ENCODE results near the gene HBZ. TPM values are rescaled to one million over a fixed set of nuclear protein-coding genes. Genes with fewer than 3 reads are reported as not detected.

Gene HBZ
- total RNA-seq, 1 donor from 2014 or later: not detected

DNA sequence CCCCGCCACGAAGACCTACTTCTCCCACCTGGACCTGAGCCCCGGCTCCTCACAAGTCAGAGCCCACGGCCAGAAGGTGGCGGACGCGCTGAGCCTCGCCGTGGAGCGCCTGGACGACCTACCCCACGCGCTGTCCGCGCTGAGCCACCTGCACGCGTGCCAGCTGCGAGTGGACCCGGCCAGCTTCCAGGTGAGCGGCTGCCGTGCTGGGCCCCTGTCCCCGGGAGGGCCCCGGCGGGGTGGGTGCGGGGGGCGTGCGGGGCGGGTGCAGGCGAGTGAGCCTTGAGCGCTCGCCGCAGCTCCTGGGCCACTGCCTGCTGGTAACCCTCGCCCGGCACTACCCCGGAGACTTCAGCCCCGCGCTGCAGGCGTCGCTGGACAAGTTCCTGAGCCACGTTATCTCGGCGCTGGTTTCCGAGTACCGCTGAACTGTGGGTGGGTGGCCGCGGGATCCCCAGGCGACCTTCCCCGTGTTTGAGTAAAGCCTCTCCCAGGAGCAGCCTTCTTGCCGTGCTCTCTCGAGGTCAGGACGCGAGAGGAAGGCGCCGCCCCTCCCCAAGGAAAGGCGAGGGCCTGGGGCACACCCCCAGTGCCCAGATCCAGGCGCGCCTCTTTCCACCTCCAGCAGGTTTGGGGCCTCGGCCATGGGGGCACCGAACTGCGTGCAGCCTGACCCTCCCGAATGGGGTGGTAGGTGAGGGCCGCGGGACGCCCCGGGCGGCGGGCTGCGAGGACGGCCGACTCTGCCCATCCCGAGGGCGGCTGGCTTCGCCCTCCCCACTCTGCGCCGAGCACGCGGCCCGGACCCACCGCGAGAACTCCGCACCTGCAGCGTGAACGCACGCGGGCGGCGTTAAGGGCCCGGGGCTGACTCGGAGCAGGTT lies 28.5 kb downstream of the HBZ start:
- peaks cover 21% of the 10 kb centered on the region for H3K4me1 ChIP-seq
- DNase-seq: no peak
- intact Hi-C loops (cut with micrococcal nuclease): no loop called here
- TF ChIP-seq, protein P1, sequence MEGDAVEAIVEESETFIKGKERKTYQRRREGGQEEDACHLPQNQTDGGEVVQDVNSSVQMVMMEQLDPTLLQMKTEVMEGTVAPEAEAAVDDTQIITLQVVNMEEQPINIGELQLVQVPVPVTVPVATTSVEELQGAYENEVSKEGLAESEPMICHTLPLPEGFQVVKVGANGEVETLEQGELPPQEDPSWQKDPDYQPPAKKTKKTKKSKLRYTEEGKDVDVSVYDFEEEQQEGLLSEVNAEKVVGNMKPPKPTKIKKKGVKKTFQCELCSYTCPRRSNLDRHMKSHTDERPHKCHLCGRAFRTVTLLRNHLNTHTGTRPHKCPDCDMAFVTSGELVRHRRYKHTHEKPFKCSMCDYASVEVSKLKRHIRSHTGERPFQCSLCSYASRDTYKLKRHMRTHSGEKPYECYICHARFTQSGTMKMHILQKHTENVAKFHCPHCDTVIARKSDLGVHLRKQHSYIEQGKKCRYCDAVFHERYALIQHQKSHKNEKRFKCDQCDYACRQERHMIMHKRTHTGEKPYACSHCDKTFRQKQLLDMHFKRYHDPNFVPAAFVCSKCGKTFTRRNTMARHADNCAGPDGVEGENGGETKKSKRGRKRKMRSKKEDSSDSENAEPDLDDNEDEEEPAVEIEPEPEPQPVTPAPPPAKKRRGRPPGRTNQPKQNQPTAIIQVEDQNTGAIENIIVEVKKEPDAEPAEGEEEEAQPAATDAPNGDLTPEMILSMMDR (IDR thresholded peaks at IDR 0.05; ENCODE audit: borderline replicate concordance): no peak
- peak overlapping the region; percentile 58 for H3K4me3 ChIP-seq
- no peaks in the 10 kb centered on the region for H3K36me3 ChIP-seq
- peaks cover 46% of the 10 kb centered on the region for H3K27me3 ChIP-seq (ENCODE audit: low read depth)
- no peak overlapping the region for H3K27ac ChIP-seq (replicated peaks)
- no peaks in the 10 kb centered on the region for H3K9me3 ChIP-seq (replicated peaks)

DNA sequence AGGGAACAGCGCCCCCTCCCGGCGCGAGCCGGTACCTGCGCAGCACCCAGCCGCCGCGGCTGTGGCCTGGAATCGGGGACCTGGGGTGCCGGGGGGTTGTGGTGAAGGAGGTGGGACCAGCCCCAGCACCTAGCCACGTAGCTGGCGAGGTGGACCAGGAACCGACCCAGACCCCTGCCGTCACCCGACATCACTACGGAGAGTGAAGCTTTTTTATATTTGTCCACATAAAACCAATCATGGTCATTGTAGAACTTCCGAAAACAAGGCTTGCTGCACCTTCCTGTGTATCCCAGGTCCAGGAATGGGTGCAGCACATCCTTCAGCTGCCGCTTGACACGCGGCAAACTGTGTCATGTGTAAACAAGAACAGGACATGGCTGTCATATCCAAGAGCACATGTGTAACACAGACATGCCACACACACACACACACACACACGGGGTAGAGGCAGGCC lies 29.1 kb downstream of the HBZ start:
- TF ChIP-seq, protein P1 (IDR thresholded peaks at IDR 0.05; ENCODE audit: borderline replicate concordance): peak; percentile 95
- Histone ChIP-seq H3K27me3 (ENCODE audit: low read depth) (peaks cover 43% of the 10 kb centered on the region), H3K36me3 (no peaks in the 10 kb centered on the region), H3K9me3 (replicated peaks) (no peaks in the 10 kb centered on the region), H3K27ac (replicated peaks) (no peak overlapping the region), H3K4me3 (peak overlapping the region; percentile 58), H3K4me1 (peaks cover 19% of the 10 kb centered on the region)
- intact Hi-C loops (cut with micrococcal nuclease): no loop called here
- DNase-seq: peak; percentile 72

DNA sequence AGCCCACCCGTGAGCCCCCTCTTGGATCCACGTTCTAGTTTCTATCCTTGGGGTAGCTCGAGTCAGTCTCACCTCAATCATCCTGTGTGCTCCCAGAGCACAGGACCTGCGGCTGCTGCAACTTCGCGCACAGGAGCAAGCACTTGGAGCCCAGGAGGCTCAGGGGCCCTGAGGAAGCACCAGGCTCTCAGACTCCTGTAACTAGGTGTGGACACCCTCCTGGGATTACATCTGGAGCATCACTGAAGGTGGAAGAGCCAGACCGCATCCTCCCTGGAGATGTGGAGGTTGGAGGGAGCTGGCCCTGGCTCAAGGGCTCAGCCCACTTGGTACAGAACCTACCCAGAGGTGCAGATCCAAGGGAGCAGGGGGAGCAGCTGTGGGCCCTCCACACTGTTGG lies 30.6 kb downstream of the HBZ start:
- Histone ChIP-seq H3K27me3 (ENCODE audit: low read depth) (peaks cover 32% of the 10 kb centered on the region), H3K27ac (replicated peaks) (no peak overlapping the region), H3K4me3 (no peak overlapping the region), H3K4me1 (peaks cover 19% of the 10 kb centered on the region), H3K36me3 (peaks cover 9% of the 10 kb centered on the region), H3K9me3 (replicated peaks) (no peaks in the 10 kb centered on the region)
- no peak for DNase-seq
- intact Hi-C loops (cut with micrococcal nuclease): no loop called here
- TF ChIP-seq, protein P1 (IDR thresholded peaks at IDR 0.05; ENCODE audit: borderline replicate concordance): no peak

DNA sequence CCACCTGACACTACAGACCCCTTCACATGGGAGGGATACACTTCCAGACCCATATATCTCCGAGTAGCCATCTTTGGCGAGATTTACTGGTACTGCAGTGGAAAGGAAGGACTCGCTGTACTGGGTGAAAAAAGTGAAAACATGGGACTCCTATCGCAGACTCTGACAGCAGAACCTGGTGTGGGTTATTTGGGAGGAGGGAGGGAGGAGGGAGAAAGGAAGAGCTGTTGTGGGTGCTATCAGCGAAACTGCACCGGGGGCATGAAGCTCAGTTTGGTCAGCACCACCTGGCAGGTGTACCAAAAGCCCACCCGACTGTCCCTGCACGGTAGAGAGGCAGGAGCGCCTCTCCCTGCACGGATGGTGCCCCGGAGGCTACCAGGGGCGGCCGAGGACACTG lies 32.8 kb downstream of the HBZ start:
- no peak overlapping the region for H3K27ac ChIP-seq (replicated peaks)
- peaks cover 14% of the 10 kb centered on the region for H3K4me1 ChIP-seq
- no peak overlapping the region for H3K4me3 ChIP-seq
- TF ChIP-seq, protein P1 (IDR thresholded peaks at IDR 0.05; ENCODE audit: borderline replicate concordance): no peak
- H3K36me3 ChIP-seq: peaks cover 30% of the 10 kb centered on the region
- no peaks in the 10 kb centered on the region for H3K9me3 ChIP-seq (replicated peaks)
- DNase-seq: no peak
- intact Hi-C loops (cut with micrococcal nuclease): no loop called here
- H3K27me3 ChIP-seq (ENCODE audit: low read depth): peaks cover 10% of the 10 kb centered on the region

DNA sequence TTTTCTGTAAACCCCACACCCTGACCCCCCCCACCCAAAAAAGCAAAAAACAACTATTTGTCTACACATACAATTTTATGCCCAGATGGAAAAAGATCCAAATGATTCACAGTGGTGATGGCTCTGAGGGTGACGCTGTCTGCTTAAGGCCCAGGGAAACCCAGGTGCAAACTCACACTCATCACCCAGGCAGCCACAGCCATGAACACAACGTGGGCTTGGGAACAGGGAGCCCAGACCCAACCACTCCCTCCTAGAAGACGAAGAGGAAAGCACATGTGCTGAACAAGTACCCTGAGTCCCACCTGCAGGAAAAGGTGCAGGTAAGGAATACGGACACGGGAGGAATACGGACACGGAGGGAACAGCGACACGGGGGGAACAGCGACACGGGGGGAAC lies 33.2 kb downstream of the HBZ start:
- peaks cover 5% of the 10 kb centered on the region for H3K27me3 ChIP-seq (ENCODE audit: low read depth)
- DNase-seq: no peak
- no peak overlapping the region for H3K27ac ChIP-seq (replicated peaks)
- no peak overlapping the region for H3K4me3 ChIP-seq
- intact Hi-C loops (cut with micrococcal nuclease): no loop called here
- H3K9me3 ChIP-seq (replicated peaks): no peaks in the 10 kb centered on the region
- TF ChIP-seq, protein P1 (IDR thresholded peaks at IDR 0.05; ENCODE audit: borderline replicate concordance): no peak
- peaks cover 9% of the 10 kb centered on the region for H3K4me1 ChIP-seq
- H3K36me3 ChIP-seq: peaks cover 35% of the 10 kb centered on the region
